ENCODE data around the gene C5orf15.
"Not testable (repeated sequence)": the region's sequence is repeated elsewhere in the genome, so short reads cannot be mapped to it uniquely, and the experiment has no call there.

C5orf15 gene

GRCh38 chr5:133994297-133994989 is 26.0 kb upstream of the C5orf15 start:
- DNase-seq (ENCODE audit: low read depth in 2 of 2) = no peak

DNA sequence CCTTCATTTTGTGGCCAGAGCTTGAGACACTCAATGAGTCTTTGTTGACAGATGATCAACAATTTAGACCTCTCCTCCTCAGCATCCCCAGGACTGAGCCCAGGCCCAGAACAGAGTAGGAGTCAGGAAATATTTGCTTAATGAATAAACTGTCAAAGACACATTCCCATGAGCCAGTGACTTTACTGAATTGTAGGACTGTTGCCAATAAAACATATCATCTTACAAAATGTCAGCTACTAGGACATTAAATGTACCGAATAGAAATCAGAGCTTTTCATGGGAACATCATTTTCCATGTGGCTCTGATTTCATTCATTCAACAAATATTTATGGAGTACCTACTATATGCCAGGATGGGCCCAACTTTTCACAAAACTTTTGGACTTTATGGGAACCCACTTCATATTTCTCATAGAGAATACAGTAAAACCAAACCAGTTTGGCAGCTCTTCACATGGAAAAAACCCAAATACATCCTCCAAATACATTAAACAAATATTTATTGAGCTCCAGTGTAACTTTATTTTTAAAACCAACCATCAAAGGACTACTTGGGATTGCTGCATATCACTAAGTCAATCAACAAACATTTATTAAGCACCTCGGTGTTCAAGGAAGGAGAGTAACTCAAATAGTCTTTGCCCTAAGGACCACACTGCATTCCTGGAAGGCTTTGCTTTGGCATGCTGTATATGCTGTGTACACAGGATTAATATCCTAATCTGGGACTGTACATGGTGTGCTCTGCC is 24.9 kb upstream of the C5orf15 start:
- no peak for DNase-seq (ENCODE audit: low read depth in 2 of 2)

GRCh38 chr5:133992429-133993155 is 24.2 kb upstream of the C5orf15 start:
- DNase-seq (ENCODE audit: low read depth in 2 of 2) = no peak

- no peak for DNase-seq (ENCODE audit: low read depth in 2 of 2)
These were observed 22.9 kb upstream of the C5orf15 start for GRCh38 chr5:133991171-133991910.

DNA sequence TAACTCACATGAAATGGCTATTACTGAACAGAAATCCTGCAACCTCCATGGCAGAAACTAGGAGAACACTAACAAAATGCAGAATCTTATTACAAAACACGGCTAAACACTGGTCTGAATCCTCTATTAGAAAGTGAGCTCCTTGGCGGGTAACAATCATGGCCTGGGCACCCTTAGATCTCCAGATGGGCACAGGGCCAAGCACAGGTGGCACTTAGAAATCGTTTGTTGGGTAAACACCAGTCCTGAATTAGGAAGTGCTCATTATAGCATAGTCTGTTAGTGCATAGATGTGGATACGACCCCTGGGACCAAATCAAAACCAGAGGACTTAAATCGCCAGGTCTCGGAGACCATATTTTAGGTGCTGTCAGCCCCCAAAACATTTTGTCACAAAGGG is 22.0 kb upstream of the C5orf15 start:
- no peak for DNase-seq (ENCODE audit: low read depth in 2 of 2)

GRCh38 chr5:133985540-133986180 is 17.2 kb upstream of the C5orf15 start:
- DNase-seq (ENCODE audit: low read depth in 2 of 2) = no peak

- DNase-seq (ENCODE audit: low read depth in 2 of 2) = no peak
These were observed 15.2 kb upstream of the C5orf15 start for GRCh38 chr5:133983674-133984073.

DNA sequence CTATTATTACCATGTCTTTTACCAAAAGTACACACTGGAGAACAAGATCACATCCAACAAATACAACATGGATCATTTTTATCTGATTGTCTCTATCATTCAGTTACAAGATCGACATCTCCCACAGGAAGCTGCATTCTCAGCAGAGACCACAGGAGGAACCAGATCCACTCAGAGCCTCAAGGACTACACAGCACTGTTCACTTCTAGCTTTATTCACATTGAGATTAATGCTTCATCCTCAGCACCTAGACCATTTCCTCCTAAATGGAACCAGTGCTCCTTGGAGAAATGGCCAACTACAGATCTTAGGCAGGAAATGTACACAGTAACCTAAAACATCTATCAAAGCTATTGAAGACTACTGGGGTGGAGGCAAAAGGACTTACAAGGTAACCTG is 13.3 kb upstream of the C5orf15 start:
- no peak for DNase-seq (ENCODE audit: low read depth in 2 of 2)

- no peak for DNase-seq (ENCODE audit: low read depth in 2 of 2)
These were observed 12.2 kb upstream of the C5orf15 start for GRCh38 chr5:133980652-133981051.

GRCh38 chr5:133978943-133979342 is 10.5 kb upstream of the C5orf15 start:
- DNase-seq (ENCODE audit: low read depth in 2 of 2) = no peak

DNA sequence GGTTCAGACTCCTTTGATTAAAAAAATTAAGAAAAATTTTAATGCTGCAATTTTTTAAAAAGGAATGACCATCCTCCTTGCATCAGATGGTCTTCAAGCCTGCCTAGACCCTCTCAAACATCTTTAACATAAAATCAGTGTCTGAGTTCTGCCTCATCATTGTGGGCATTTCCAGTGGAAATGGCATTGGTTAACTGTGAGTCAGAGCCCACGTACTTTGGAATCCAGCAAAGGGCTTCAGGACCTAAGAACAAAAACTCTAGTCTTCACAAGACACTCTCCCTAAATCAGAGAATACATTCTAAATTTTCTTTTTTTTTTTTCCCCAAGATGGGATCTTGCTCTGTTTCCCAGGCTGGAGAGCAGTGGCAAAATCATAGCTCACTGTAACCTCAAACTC is 9.4 kb upstream of the C5orf15 start:
- DNase-seq (ENCODE audit: low read depth in 2 of 2) = no peak

GRCh38 chr5:133977161-133977787 is 8.8 kb upstream of the C5orf15 start:
- DNase-seq (ENCODE audit: low read depth in 2 of 2) = no peak

DNA sequence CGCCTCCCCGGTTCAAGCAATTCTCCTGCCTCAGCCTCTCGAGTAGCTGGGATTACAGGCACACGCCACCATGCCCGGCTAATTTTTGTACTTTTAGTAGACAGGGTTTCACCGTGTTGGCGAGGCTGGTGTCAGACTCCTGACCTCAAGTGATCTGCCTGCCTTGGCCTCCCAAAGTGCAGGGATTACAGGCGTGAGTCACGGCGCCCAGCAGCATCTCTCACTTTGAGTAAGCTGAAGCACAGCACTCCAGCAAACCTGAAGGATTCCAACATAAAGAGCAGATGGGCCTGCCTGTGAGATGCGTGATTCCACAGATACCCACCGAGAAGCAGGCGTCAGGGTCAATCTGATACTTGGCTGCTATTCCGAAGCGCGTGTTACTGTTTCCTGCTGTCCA is 7.1 kb upstream of the C5orf15 start:
- DNase-seq (ENCODE audit: low read depth in 2 of 2) = not testable (repeated sequence)

- no peak for DNase-seq (ENCODE audit: low read depth in 2 of 2)
These were observed 5.7 kb upstream of the C5orf15 start for GRCh38 chr5:133974142-133974541.

- no peak for DNase-seq (ENCODE audit: low read depth in 2 of 2)
These were observed 2.0 kb upstream of the C5orf15 start for GRCh38 chr5:133970325-133970909.

GRCh38 chr5:133969654-133970324 is 1.4 kb upstream of the C5orf15 start:
- DNase-seq (ENCODE audit: low read depth in 2 of 2) = no peak

DNA sequence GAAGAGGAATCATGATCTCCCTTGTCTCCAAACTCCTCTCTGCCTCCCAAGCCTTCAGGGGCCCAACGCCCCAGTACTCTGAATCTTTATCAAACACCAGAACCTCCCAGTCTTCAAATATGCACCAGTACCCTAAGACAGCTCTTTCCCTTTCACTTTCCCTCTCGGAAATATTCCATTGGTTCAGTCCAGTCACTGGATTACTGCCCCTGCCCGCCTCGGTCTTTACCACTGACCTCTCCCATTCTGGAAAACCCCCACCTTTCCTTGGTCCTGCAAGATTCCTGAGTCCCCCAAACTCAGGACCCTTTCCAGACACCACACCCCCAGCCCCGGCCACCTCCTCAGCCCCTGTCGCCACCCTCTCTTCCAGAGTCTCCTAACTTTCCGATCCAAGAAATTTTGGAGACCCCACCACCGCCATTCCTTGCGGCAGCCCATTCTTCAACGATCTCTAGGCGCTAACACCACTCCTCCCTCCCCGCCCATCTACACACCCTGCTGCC is 674 bp downstream of the C5orf15 start:
- no peak for DNase-seq (ENCODE audit: low read depth in 2 of 2)

- DNase-seq (ENCODE audit: low read depth in 2 of 2) = no peak
These were observed 1.3 kb downstream of the C5orf15 start for GRCh38 chr5:133967124-133967523.

- no peak for DNase-seq (ENCODE audit: low read depth in 2 of 2)
These were observed 2.3 kb downstream of the C5orf15 start for GRCh38 chr5:133966090-133966489.

Measured in stimulated activated CD8-positive, alpha-beta memory T cell treated with anti-CD3 and anti-CD28 coated beads, Interleukin-7, amount 100 ng/mL, for 4 hours (primary cell).